HG02623 (cell line): Measurements from ENCODE around the gene HMGN4.
"Not testable (repeated sequence)": the region's sequence is repeated elsewhere in the genome, so short reads cannot be mapped to it uniquely, and the experiment has no call there.

Source experiments
- ATAC-seq: cut with Tn5 transposase; IDR thresholded peaks from one replicate; pipeline ENCODE4 v1.9.1; 2021; ENCODE audit warnings: moderate library complexity; ENCODE audit not compliant: unreplicated experiment

The HMGN4 gene

DNA sequence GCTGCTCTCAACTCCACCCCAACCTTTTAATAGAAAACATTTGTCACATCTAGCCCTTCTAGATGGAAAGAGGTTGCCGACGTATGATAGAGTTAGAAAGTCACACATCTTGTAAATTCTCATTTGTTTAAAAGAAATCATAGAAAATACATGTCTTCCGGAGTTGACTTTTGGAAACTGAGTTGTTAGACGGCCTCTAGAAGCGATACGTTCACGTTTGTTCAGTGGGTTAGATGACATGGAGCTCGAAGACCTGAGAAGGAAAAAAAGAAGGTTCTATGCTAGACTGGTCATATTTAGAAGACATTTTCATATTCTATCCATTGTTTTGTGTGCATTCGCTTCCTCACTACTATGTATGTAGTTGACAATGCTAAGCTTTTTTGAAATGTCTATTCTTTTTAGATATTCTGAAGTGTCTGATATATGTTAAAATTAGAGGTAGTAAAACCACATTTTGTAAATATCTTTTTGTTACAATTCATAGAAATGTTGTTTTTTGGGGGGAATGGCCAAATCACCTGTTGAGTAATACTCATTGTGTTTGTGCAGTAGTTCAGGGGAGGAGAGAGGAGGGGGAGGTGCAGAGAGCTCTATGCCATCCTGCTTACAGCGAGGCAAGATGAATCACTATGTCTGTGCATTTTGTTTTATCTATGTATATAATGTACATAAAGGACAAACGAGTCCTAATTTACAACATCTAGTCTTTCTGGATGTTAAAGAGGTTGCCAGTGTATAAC lies 15.5 kb upstream of the HMGN4 start:
- ATAC-seq = not testable (repeated sequence)

DNA sequence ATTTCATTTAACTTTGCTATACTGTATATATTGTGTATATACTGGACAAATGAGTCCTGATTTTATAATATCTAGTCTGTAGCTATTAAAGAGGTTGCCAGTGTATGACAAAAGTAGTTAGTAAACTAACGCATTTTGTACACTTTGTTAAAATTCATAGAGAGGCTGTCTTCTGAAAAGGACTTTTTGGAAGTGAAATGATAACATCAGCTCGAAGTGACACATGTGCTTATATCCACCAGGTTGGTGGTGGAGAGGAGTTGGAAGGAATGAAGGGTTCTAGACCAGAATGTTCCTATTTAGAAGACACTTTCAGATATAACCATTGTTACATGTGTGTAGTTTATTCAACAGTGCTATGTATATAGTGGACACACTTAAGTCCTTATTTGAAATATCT lies 13.9 kb upstream of the HMGN4 start:
- not testable (repeated sequence) for ATAC-seq

DNA sequence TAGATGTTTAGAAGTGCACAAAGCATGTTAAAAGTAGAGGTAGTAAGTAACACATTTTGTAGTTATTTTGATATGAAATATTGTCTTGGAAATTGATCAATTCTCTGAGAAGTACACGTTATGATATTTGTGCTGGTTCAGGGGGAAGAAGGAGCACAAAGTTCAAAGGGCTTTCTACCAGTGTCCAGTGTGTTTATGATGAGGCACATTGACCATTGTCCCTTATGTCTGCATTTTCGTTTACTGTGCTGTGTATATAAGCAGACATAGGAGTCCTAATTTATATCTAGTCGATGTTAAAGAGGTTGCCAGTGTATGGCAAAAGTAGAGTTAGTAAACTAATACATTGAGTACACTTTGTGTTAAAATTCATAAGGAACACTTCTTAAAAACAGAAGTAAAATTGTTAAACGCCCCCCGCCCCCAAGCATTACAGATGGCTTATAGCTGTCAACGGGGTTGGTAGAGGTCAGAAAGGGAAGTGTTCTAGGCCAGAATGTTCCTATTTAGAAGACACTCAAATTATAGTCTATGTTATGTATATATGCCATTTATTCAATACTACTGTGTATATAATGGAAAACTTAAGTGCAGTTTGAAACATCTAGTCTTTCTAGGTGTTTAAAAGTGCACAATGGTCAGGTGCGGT lies 13.3 kb upstream of the HMGN4 start:
- no peak for ATAC-seq

DNA sequence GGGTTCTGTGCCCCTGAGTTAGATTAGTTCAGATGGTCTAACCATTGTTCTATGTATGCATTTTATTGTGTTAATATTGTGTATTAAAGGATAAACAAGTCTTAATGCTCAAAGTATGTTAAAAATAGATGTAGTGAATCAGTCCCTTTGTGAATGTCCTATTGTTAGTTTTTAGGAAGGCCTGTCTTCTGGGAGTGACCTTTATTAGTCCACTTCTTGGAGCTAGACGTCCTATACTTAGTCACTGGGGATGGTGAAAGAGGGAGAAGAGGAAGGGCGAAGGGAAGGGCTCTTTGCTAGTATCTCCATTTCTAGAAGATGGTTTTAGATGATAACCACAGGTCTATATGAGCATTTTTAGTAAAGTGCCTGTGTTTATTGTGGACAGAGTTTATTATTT lies 12.3 kb upstream of the HMGN4 start:
- no peak for ATAC-seq

DNA sequence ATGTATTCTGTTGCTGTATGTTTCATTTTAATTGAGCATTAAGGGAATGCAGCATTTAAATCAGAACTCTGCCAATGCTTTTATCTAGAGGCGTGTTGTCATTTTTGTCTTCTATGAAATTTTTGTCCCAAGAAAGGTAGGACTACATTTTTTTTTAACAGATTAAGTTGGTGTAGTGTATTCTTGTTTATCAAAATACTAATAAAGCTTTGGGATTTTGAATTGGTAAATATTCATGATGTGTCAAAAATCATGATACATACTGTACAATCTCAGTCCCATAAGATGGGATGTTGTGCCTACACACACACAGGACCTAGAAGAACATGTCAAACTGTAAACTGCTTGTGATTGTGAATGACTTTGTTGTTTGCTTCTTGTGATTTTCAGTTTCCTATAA lies 11.2 kb upstream of the HMGN4 start:
- no peak for ATAC-seq

DNA sequence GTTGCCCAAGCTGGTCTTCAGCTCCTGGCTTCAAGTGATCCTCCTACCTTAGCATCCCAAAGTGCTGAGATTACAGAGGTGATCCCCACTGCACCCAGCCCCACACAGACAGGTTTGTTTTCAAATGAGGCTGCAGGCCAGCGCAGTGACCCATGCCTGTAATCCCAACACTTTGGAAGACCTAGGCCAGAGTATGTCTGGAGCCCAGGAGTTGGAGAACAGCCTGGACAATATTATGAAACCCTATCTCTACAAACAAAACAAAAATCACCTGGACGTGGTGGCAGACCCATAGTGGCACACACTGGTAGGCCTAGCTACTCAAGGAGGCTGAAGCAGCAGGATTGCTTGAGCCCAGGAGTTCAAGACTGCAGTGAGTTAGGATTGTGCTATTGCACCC lies 8.0 kb upstream of the HMGN4 start:
- no peak for ATAC-seq

DNA sequence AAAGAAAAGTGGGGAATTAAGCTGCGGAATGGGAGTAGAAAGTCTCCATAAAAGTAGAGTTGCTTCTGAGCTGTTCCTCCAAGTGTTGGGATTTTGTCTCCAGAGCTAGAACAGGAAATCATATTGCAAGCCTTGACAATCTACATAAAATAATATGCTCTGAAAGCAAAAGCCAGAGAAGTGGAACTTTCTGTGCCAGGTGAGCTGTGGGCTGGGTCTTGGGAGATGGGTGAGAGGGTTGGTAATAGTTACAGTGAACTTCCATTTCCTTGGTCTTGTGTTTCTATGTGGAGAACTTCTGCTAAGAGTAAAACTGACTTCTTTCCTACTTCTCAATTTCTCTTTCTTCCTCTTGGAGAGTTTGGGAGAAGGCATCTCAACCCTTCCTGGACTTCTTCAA lies 6.3 kb upstream of the HMGN4 start:
- no peak for ATAC-seq

DNA sequence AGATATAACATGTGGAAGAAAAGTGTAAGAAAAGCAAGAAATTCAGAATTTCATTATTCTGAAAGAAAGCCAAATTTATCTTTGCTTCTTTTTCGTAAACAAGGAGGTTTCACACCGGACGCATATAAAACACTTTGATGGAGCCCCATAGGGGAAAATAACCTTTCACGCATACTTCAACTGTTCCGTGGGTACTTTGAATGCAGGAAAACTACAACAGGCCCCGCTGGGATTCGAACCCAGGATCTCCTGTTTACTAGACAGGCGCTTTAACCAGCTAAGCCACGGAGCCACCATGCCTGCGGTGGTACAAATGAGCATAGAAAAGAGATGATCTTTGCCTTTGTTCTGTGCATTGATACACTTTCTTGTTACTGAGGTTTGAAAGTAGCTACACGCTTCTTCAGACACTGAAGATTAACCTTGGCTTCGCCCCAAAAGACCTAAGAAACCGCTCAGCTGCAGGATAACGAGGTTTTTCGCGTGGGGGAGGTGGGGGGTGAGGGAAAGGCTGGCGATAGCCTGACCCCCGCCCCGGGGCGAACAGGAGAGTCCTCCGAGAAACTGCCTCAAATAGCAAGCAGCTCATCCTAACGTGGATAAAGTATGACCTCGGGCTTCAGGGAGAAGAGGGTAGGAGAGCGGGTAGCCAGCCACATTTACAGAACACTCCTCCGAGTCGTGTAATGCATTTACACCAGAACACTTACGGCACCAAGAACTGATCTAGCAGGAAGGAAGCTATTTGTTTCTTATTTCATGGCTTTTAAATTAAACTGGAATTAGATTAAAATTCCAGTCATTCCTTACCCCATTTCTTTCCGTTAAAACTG lies 5.3 kb upstream of the HMGN4 start:
- no peak for ATAC-seq

DNA sequence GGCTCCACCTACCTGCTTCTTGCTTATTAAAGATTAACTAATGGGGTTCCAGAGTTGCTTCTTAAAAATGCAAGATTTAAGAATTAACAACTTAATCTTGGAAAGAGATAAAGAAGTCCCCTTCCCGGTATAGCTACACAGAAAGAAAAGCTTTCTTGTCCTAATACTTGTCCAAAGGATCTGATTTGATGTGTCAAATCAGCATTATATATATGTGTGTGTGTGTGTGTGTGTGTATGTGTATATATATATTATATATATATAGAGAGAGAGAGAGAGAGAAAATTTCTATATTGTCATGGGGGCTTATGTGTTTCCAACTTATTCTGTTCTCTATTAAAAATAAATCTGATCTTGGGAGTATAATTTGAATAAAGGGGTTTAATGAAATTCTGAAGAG lies 4.6 kb upstream of the HMGN4 start:
- no peak for ATAC-seq

DNA sequence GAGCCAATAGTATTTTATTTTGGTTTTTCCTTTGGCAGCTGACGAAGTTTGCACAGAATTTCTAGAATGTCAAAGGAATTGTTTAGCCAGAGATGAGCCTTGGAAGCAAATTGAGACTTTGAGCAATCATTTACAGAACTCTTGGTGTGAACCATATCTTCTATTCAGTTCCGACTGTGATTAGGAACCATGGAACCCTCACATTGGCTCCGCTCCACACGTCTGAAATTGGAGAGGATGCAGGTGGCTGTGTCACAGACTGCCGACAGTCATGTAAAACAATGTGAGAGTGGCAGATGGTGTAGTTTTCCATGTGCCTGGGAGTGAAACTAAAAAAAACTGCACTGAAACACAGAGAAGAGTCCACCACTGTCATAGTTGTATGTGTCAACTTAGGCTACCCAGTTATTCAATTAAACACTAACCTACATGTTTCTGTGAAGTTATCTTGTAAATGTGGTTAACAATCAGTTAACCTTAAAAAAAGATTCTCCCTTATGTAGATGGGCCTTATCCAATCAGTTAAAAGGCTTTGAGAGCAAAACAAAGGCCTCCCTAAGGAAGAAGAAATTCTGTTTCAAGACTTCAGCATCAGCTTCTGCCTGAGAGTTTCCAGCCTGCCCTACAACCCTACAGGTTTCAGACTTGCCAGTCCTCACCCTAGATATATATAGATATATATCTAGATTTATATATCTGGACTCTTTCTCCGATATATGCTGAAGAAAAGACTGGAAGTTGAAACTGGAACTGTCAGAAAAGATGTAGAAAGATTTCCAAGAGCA lies 3.3 kb upstream of the HMGN4 start:
- no peak for ATAC-seq

DNA sequence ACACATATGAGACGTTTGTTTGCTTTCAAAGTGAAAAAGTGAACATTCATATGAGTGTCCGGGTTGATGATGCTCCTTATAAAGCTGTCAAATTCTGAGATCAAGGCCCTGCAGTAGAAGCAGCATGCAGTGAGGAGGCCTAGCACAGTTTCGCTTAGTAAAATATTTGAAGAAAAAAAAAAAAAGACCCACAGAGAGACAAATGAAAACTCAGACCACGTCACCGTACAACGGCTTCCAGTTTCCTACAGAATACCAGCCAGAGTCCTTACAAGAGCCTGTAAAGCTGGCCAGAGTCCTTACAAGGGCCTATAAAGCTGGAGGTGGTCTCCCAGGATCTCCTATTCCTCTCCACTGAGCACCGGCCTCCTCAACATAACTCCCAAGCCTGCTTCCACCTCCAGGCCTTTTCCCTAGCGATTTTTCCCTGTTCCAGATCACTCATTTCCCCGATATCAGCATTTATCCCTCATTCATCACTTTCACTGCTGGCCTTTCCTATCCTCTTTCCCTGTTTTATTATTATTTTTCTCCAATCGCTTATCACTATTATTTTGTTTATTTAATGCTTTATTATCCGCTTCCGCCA lies 1.5 kb upstream of the HMGN4 start:
- no peak for ATAC-seq

DNA sequence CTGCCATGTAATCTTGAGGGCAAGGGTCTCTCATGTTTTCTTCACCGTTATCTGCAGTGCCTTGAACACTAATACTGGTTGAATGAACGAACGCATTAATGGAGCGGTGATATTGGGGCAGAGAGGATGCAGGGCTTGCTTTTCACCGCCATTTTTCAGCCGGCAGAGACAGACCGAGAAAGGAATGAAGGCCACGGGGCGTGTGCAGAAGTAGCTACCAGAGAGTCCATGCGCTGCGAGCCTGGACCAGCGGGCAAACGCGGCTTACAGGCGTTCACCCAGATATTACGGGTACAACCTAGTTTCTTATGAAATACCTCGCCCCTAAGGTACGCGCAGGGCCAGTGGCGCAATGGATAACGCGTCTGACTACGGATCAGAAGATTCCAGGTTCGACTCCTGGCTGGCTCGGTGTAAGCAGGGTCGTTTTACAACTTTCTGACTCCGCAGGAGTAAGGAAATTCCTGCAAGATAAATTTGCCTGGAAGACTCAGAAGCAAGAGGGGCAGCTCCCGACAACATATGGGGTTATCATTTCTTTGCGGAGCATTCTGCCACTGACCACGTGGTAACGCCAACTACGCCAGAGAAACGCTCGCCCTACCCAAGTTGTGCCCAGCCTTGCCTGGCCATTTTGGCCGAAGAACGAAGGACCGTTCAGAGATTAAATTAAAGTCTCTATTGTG lies 863 bp upstream of the HMGN4 start:
- peak; percentile 33 for ATAC-seq

DNA sequence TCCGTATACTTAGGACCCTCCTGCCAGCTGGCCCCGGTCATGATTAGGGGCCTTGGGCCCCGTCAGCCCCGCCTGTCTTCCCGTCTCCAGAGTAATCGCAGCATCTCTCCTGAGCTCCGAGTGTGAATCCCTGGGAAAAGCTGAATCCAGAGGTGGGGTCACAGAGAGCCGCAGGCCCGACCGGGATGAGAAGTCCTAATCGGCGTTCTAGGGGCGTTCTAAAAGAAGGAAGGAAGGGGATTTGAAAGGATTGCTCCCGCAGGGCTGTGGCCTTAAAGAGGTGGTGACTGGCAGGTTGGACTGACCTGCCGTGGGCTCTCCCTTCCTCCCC lies 371 bp downstream of the HMGN4 start:
- no peak for ATAC-seq

DNA sequence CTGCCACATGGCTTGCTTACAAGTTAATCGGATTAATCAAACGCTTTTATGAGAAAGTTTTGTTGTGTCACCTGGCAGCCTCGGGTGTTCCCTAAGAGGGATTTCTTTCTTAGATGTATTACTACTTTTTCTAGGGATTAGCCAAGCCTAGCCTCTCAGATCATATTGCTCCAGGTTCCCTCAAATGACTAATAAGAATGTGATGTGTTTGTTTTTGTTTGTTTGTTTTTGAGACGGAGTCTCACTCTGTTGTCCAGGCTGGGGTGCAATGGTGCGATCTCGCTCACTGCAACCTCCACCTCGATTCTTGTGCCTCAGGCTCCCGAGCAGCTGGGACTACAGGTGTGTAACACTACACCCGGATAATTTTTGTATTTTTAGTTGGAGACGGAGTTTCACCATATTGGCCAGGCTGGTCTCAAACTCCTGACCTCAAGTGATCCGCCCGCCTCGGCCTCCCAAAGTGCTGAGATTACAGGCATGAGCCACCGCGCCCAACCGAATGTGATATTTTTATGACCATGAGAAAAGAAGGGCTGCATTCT lies 977 bp downstream of the HMGN4 start:
- no peak for ATAC-seq

DNA sequence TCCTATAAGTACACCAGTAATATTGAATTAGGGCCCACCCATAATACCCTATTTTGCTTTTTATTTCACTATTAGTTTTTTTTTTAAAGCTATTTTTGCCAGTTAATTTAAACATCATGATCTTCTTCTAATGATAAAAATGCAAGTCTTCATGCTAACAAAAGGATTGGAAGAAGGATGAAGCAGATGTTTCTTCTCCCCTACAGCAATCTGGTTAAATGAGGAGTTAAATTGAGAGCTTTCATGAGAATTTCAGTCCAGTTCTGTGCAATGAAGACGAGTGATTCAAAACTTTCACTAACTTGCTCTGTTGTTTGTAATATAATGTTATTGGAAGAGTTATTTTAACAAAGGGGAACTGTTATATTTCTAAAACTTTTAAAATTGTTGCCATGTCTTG lies 3.4 kb downstream of the HMGN4 start:
- ATAC-seq = no peak

DNA sequence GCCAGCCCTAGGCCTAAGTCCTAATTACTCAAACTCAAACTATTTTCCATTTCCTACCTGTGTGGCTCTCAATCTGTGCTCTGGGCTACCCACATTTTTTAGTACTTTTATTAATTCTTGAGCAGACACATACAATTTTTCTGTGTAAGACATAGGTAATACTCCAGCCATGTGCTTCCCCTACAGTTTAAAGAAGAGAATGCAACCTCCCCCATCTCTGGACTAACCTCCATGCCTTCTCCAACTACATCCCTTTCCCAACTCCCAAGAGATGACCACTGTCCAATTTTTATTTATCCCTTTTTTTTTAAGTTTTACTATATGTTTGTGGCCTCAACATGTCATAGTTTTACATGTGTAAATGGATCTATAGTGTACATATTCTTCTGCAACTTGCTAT lies 5.8 kb downstream of the HMGN4 start:
- ATAC-seq = no peak

DNA sequence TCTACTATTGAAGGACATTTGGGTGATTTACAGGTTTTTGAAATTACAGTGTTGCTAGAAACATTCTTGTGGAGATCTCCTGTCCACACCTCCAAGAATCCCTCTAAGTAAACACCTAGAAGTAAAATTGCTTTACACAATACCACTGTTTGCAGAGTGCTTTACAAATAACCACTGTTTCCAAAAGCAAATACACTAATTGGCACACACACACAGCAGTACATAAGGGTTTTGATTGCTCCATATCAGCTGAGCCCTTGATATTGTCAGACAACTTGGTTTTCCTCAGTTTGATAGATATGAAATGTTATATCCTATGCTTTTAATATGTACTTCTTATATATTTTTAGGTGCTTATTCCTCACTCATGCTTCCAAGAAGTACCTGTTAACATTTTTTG lies 6.3 kb downstream of the HMGN4 start:
- no peak for ATAC-seq

DNA sequence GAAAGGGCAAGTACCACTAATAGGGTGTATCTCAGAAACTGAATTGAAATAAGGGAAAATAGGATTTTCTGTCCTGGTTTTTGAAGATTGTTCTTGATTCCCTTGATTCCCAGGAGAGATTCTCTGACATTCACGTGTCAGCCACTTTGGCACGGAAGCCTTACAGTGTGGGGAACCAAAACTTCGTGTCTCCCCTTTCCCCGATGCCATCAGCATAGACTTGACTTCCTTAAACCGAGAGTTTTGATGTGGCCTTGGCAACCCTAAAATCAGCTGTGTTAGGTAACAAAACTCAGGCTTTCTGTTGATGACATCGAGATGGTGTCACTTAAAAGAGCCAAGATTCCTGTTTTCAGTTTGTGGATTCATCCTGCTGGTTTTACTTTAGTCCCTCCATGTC lies 7.5 kb downstream of the HMGN4 start:
- no peak for ATAC-seq

DNA sequence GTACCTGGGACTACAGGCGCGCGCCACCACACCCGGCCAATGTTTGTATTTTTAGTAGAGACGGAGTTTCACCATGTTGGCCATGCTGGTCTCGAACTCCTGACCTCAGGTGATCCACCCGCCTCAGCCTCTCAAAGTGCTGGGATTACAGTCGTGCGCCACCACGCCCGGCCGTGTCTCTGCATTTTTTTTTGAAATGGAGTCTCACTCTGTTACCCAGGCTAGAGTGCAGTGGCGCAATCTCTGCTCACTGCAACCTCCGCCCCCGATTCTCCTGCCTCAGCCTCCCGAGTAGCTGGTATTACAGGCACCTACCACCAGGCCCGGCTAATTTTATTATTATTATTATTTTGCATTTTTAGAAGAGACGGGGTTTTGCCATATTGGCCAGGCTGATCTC lies 9.2 kb downstream of the HMGN4 start:
- not testable (repeated sequence) for ATAC-seq
